ENCODE results near the gene USH2A.

USH2A gene

GRCh38 chr1:216258856-216259255, 164.4 kb downstream of the USH2A start:
- DNase-seq = no peak

DNA sequence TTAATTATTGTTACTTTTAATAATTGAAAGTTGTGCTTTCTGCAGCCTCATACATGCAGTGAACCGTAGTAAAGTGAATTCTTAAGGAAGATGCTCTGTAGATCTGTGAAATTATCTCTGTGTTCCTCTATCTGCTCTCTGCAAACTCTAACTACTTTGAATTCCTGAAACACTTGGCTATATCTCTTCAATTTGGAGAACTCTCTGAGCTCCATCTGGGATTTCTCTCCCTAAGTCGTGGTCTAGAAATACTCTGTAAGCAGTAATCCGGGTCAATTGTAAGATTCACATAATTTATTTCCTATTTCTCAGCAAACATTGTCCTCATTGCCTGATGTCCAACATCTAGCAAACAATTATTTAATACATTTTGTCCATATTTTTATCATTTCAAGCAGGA, 164.9 kb downstream of the USH2A start:
- no peak for DNase-seq

GRCh38 chr1:216250861-216251260, 172.4 kb downstream of the USH2A start:
- DNase-seq = no peak

DNA sequence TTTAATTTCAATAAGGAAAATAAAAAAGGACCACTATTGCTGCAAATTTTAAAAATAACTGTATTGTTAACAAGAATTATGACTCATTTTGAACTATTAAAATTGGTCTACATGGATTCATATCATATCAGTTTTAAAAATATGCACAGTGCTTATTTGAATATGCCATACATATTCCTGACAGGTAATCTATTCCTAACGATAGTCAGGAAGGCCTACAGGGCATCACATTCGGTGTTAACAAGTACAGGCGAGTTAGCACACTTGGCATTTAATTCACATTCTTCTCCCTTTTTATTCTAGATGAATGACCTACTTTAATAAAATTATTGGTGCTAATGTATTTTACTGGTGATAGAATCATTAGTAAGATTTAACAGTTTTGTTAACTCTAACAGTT, 174.6 kb downstream of the USH2A start:
- no peak for DNase-seq

GRCh38 chr1:216247937-216248336, 175.3 kb downstream of the USH2A start:
- no peak for DNase-seq

- no peak for DNase-seq
These were observed 176.6 kb downstream of the USH2A start for GRCh38 chr1:216246577-216247203.

GRCh38 chr1:216238844-216239243, 184.4 kb downstream of the USH2A start:
- DNase-seq = no peak

DNA sequence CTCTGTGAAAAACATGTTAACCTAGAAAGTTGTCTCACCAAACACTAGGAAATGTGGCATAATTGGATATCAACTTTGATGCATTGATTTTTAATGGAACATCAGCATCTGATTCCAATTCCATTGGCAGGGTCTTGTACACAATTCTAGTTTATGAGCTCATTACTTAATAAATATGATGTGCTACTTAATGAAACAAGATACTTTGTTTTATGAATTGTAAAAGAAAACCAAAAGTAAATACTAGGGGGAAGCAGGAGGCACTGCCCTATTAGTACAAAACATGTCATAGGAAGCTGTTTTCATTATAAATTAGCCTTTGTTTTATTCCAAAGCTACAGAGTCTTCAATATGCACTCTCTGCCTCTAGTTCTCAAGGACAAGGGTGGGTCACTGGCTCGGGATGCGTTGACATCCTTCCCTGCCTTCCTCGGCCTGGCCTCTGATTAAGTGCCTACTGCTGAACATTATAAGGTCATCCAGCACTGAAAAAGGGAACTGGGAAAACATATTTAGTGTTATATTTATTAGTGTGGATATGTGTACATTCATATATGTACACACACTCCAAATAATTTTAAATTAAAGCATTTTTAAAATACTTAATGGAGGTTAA, 185.2 kb downstream of the USH2A start:
- no peak for DNase-seq

- no peak for DNase-seq
These were observed 199.0 kb downstream of the USH2A start for GRCh38 chr1:216224233-216224632.

DNA sequence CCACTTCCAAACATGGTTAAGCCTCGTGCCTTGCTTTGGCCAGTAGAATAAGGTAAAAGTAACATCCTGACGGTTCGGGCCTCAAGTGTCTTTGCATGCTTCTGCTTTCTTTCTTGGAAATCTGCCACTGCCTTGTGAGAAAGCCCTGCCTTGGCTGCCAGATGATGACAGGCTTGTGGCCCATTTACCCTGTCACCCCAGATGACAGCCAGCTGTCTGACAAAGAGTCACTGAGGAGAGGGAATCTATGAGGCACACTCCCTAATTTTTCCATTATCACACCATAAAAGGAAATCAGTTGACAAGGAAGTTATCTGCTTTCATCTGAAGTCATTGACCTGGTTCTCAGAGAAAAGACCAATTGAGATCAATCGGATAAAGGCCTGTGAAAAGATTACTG, 199.8 kb downstream of the USH2A start:
- no peak for DNase-seq

DNA sequence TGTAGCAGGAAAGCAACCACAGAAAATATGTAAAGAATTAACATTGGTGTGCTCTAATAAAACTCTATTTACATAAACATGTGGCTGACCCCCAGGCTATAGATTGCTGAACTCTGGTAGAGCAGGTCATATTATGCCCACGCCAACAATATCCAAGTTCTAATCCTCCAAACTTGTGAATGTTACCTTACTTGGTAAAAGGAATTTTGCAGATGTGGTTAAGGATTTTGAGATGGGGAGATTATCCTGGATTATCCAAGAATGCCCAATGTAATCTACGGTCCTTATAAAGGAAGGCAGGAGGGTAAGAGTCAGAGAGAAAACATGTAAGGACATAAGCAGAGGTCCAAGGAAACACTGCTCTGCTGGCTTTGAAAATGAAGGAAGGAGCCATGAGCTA, 201.0 kb downstream of the USH2A start:
- DNase-seq = no peak

- peak; percentile 32 for DNase-seq
These were observed 202.0 kb downstream of the USH2A start for GRCh38 chr1:216221260-216221700.

GRCh38 chr1:216216305-216216704, 206.9 kb downstream of the USH2A start:
- no peak for DNase-seq

- DNase-seq = no peak
These were observed 208.1 kb downstream of the USH2A start for GRCh38 chr1:216215169-216215568.

GRCh38 chr1:216212826-216213225, 210.4 kb downstream of the USH2A start:
- no peak for DNase-seq

- DNase-seq = no peak
These were observed 213.2 kb downstream of the USH2A start for GRCh38 chr1:216210081-216210480.

DNA sequence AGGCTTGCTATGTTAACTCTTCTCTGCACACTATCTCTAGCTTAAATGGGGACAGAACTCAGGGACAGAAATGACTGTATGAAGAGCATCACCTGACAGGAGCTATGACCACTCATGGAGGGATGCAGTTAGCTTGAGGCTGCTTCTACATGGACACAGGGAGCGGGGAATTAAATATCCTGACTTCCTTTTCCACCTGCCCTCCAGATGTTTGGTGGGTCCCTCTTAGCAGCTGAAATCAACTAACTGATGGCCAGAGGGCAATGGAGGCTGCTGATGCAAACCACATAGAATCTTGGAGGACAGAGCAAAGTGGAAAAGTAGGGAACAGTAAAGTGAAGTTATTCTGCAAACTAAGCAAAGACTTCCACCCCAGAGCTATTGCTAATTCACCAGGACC, 214.1 kb downstream of the USH2A start:
- no peak for DNase-seq

DNA sequence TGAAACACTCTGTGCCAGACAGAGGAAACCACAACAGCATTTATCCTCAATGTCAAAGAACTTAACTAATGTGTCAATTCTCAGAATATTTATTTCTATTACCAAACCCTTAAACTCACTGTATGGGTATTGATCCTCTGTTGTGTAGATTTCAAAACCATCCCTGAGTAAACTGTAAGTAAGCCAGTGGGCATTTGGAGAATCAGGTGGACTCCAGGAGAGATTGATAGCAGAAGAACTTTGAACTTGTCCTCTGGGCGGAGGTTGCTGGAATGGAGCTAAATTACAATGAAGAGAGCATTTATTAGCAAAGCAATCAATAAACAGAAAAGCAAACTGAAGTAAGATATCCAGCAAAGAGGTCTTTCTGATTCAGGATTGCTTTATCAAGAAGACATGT, 216.1 kb downstream of the USH2A start:
- DNase-seq = no peak

DNA sequence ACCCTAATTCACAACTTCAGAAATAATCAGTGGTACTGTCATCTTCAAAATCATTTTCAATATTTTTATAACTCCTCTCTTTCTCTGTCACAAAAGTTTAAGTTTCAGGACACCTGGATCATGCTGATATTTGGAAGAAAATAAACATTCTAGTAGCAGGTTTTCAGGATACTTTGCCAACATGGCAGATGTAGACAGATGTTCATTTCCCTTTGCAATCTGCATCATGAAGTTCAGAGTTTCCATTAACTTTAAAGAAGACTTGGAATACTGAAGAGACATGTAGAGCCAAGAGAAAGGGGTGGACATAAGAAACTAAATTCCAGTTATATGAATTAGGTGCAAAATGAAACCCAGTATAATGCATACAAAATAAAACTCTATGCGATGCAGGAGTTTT, 218.1 kb downstream of the USH2A start:
- no peak for DNase-seq

DNA sequence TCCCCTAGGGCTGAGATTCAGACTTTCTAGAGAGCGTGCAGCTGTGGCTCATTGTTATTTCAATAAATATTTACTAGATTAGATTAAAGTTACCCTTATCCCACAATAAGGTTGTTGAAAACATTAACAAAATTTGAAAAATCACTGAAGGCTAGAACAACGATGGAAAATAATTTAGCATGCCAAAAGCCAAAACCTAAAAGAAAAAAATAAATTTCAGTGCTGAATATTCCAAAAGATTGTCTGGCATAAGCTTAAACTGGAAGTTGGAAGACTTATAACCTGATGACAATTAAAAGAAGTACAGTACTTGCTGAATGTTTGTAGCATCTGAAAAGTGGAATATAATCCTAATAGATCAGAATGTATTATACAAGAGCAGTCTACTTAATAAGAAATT, 221.3 kb downstream of the USH2A start:
- DNase-seq = no peak

GRCh38 chr1:216200941-216201340, 222.3 kb downstream of the USH2A start:
- DNase-seq = no peak

DNA sequence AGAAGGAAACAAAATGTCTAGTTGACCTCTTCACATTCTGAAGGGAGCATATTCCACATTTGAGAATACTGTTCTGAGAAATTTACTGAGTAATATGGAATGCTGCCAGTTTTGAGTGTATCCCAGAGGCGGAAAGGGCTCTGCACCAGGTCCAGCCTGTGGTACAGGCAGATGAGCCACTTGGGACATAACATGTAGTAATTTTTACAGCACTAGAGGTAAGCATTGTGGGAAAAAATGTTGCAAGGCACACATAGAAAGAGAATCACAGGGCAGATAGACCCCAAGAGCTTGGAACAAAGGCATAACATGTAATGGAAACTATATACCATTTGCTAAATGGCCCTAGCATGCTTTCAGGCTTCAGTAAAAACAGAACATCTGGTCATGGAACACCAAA, 228.5 kb downstream of the USH2A start:
- DNase-seq = no peak

- no peak for DNase-seq
These were observed 229.3 kb downstream of the USH2A start for GRCh38 chr1:216193839-216194443.

DNA sequence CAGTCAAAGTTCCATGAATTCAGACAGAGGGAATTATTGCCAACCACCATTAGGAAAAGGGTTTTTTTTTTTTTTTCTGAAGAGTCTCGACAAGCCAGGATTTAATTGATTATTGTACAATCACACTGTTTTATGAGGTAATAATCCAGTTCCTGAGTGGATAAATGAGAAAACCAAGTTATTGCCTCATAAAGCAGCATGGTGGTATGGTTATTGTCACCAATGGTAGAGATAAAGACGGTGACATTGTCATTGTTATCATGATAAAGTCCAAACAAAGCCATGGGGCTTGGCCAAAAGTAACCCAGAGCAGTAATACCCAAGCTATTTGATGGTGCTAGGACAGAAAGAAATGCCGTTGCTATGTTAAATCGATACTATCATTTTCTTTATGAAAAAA, 232.8 kb downstream of the USH2A start:
- no peak for DNase-seq

DNA sequence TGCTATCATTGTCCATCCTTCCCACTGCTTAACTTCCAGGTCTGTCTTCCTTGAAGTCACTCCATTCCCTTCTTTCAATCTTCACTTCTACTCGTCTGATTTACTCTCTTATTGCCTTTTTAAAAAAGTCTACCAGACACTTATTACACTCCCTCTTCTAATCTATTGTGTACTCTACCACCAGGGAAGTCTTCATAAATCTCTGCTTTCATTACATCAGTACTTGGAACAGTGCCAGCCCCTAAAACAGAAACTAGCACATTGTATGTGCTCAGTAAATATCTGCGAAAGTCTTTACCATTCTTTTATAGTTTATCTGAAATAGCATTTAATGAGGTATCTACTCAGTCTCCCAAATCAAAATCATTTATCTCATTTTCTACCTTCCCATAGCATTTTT, 236.4 kb downstream of the USH2A start:
- no peak for DNase-seq
